HepG2 (cell line): ENCODE results near the gene C14orf93. TPM values are rescaled to one million over a fixed set of nuclear protein-coding genes. Genes with fewer than 3 reads are reported as not detected.

ENCODE experiments used
- ATAC-seq: fragments of 200-7000 bp; cut with Tn5 transposase; 3 replicates; pipeline ENCODE4 v1.9.1; 2020; ENCODE audit warnings: mild to moderate bottlenecking, moderate library complexity
- BruUV-seq: library from RNA; stranded (reverse); fragments of 400-500 nt; replicated peaks from 2 replicates; lab custom pipeline; 2021; lab: Mats Ljungman, UMichigan
- CTCF ChIA-PET: fragments of 300-600 bp; formaldehyde crosslinking; extraction: SDS; loops from one replicate; lab custom pipeline; 2021; ENCODE audit warnings: low total read pairs, inconsistent platforms, low intra/inter-chr PET ratio; lab: Yijun Ruan, JAX
- POLR2A ChIA-PET: fragments of 350-600 bp; sonication (Branson Sonifier 250); formaldehyde crosslinking; loops from one replicate; lab custom pipeline; 2020; ENCODE audit warnings: antibody characterized with exemption, inconsistent platforms; lab: Yijun Ruan, JAX
- DNase-seq: peaks from one replicate; pipeline ENCODE4 v3.0.0-alpha.2; 2015; ENCODE audit warnings: low spot score
- FAIRE-seq: peaks from 3 replicates; lab custom pipeline; 2011; peaks lifted over from hg19 to GRCh38; lab: Jason Lieb, UNC
- H2AFZ ChIP-seq: one replicate; pipeline ENCODE4 v1.6.1; 2011; ENCODE audit warnings: low read length, inconsistent platforms
- H3K27ac ChIP-seq: fragments of 300-600 bp; 3 replicates; pipeline ENCODE4 v1.8.0; 2011; ENCODE audit warnings: mixed run types, mild to moderate bottlenecking, mixed read lengths, low read length, inconsistent platforms; ENCODE audit not compliant: insufficient read depth; ENCODE audit errors: extremely low read length
- H3K27me3 ChIP-seq, 2 experiments: fragments of 200-600 bp in 1 of 2; 2 replicates in 1 of 2; 3 replicates in 1 of 2; pipeline versions ENCODE4 v1.6.0 to v1.8.0; 2011; ENCODE audit warnings: low read length in 2 of 2, mild to moderate bottlenecking in 2 of 2, moderate library complexity in 2 of 2, inconsistent platforms in 1 of 2; ENCODE audit not compliant: insufficient read depth in 2 of 2, control insufficient read depth in 1 of 2
- H3K36me3 ChIP-seq, 2 experiments: fragments of 200-600 bp in 1 of 2; replicated peaks in 1 of 2; 2 replicates in 1 of 2; 3 replicates in 1 of 2; pipeline versions ENCODE4 v1.5.1 to v1.8.0; 2011; ENCODE audit warnings: low read length in 2 of 2, inconsistent platforms in 1 of 2; ENCODE audit not compliant: insufficient read depth in 2 of 2, control insufficient read depth in 1 of 2
- H3K4me1 ChIP-seq: 2 replicates; pipeline ENCODE4 v1.5.1; 2012; ENCODE audit warnings: low read length, inconsistent platforms; ENCODE audit not compliant: insufficient read depth
- H3K4me2 ChIP-seq: 2 replicates; pipeline ENCODE4 v1.6.0; 2011; ENCODE audit warnings: low read depth, low read length, inconsistent platforms
- H3K4me3 ChIP-seq, 3 experiments: fragments of 200-600 bp in 1 of 3; sonication (generic), shearing (Covaris generic) in 1 of 3; replicated peaks in 1 of 3; 2 replicates each; pipeline ENCODE4 v1.5.1; 2011 to 2016; ENCODE audit warnings: low read length in 3 of 3, inconsistent platforms in 2 of 3, low read depth in 2 of 3, mild to moderate bottlenecking in 2 of 3, control low read depth in 1 of 3, mixed read lengths in 1 of 3; ENCODE audit not compliant: insufficient read depth in 1 of 3
- H3K79me2 ChIP-seq: one replicate; pipeline ENCODE4 v1.6.1; 2011; ENCODE audit warnings: low read length, inconsistent platforms; ENCODE audit not compliant: insufficient read depth
- H3K9ac ChIP-seq: 2 replicates; pipeline ENCODE4 v1.6.0; 2011; ENCODE audit warnings: mild to moderate bottlenecking, low read depth, low read length, inconsistent platforms; ENCODE audit not compliant: insufficient read depth
- H3K9me3 ChIP-seq: 2 replicates; pipeline ENCODE4 v1.5.1; 2012; ENCODE audit warnings: mild to moderate bottlenecking, low read length
- H4K20me1 ChIP-seq: 2 replicates; pipeline ENCODE4 v1.6.0; 2011; ENCODE audit warnings: inconsistent platforms, mild to moderate bottlenecking, low read length, moderate library complexity; ENCODE audit not compliant: insufficient read depth
- ATF7 ChIP-seq, 2 experiments: fragments of 450-650 bp in 1 of 2; sonication (generic) in 1 of 2; formaldehyde crosslinking in 1 of 2; IDR thresholded peaks; 2 replicates each; pipeline versions ENCODE4 v1.4.0 to v1.6.1; 2016 to 2020; ENCODE audit warnings: antibody characterized with exemption in 1 of 2, mild to moderate bottlenecking in 1 of 2, missing genetic modification reagents in 1 of 2
- TCF12 ChIP-seq, 2 experiments: fragments of 450-650 bp in 1 of 2; sonication (generic) in 1 of 2; formaldehyde crosslinking in 1 of 2; IDR thresholded peaks; 2 replicates each; pipeline versions ENCODE4 v1.6.1 to v1.8.0; 2017 to 2022; ENCODE audit warnings: antibody characterized with exemption in 1 of 2, mild to moderate bottlenecking in 1 of 2, missing genetic modification reagents in 1 of 2, moderate library complexity in 1 of 2
- ZNF12 ChIP-seq: sonication (generic); formaldehyde crosslinking; IDR thresholded peaks from 2 replicates; pipeline ENCODE4 v1.5.0; 2020; ENCODE audit warnings: missing genetic modification reagents
- ZNF121 ChIP-seq: sonication (generic); formaldehyde crosslinking; IDR thresholded peaks from 2 replicates; pipeline ENCODE4 v1.5.0; 2020; ENCODE audit warnings: mild to moderate bottlenecking, missing genetic modification reagents
- ZSCAN12 ChIP-seq: sonication (generic); formaldehyde crosslinking; IDR thresholded peaks from 2 replicates; pipeline ENCODE4 v1.9.0; 2021; ENCODE audit warnings: mild to moderate bottlenecking, missing genetic modification reagents
- WGBS: methylation state at CpG from one replicate; pipeline ENCODE4 v1.1.6; 2017; ENCODE audit warnings: low lambda C conversion rate; 5-methylcytosine and 5-hydroxymethylcytosine counted together
- in situ Hi-C: cut with HindIII; loops from 2 replicates; pipeline ENCODE4 v1.10.0; 2017; ENCODE audit warnings: low pct_unique_long_range_greater_than_20kb; ENCODE audit not compliant: extremely low pct_ligation_motif_present
- intact Hi-C: fragments of 100-400 bp; cut with micrococcal nuclease; formaldehyde crosslinking; loops from one replicate; pipeline ENCODE4 v1.10.0; 2022; ENCODE audit not compliant: unreplicated experiment
- polyA plus RNA-seq, 8 experiments: library from polyadenylated mRNA; depleted of rRNA in 3 of 8; stranded (reverse) in 7 of 8; unstranded in 1 of 8; fragments of >200 nt; fragmentation: Illumina TruSeq in 4 of 8; extraction: Trizol in 4 of 8; gene quantifications; 2 replicates each; pipeline versions ENCODE4 v1.2.1 to v1.2.3, GENCODE V29; 2011 to 2016; ENCODE audit warnings: low read depth in 4 of 8, missing spikeins in 1 of 8, mixed read lengths in 1 of 8; ENCODE audit not compliant: insufficient read depth in 1 of 8
- total RNA-seq, 5 experiments: library from RNA; depleted of rRNA; stranded (reverse); fragments of >200 nt; fragmentation: Illumina TruSeq; extraction: Trizol; gene quantifications; 2 replicates each; pipeline ENCODE4 v1.2.3, GENCODE V29; 2016; ENCODE audit warnings: low read depth in 1 of 5

C14orf93 gene
- total and polyA plus RNA-seq, 2 of the 13 experiments (the other 11 are each of a cell fraction or from before 2014, with no cell fraction given): 11.4 to 22.5 TPM

GRCh38 chr14:23018107-23018506, 8.2 kb upstream of the C14orf93 start:
- no TSS peak for BruUV-seq
- CTCF ChIA-PET: no interaction called here
- Histone ChIP-seq H3K9me3 (no peaks in the 10 kb centered on the region), H3K36me3 (no peaks in the 10 kb centered on the region), H3K4me1 (peaks cover 7% of the 10 kb centered on the region), H3K9ac (no peak overlapping the region), H3K4me3 (no peak overlapping the region), H3K27me3 (no peaks in the 10 kb centered on the region), H3K4me2 (no peak overlapping the region)
- intact Hi-C loops: no loop called here
- ATAC-seq (no peak), FAIRE-seq (no peak), DNase-seq (no peak)
- POLR2A ChIA-PET: interaction anchor here (4.2 kb wide), 1 partner anchor 11 kb away, joined by 44 read pairs; no protein-coding TSS in a partner anchor
- in situ Hi-C loops: no loop called here
- peak; percentile 98 for TF ChIP-seq ZNF12 (CRISPR knock-in tag)
- no peak for TF ChIP-seq ZSCAN12 (CRISPR knock-in tag)
- TF ChIP-seq, all 625 proteins: peak for 1
- Histone ChIP-seq H3K27ac (no peak overlapping the region), H3K79me2 (no peaks in the 10 kb centered on the region), H2AFZ (no peak overlapping the region), H4K20me1 (no peaks in the 10 kb centered on the region)

GRCh38 chr14:23017091-23017490, 7.1 kb upstream of the C14orf93 start:
- FAIRE-seq (no peak), ATAC-seq (no peak), DNase-seq (no peak)
- peak; percentile 34; the same call in 1 of the 2 replicates for TF ChIP-seq ATF7 (IDR thresholded peaks at IDR 0.05)
- TF ChIP-seq ATF7 (CRISPR knock-in tag; IDR thresholded peaks at IDR 0.05): no peak
- TF ChIP-seq TCF12 (IDR thresholded peaks at IDR 0.05): no peak
- no peak for TF ChIP-seq TCF12 (CRISPR knock-in tag; IDR thresholded peaks at IDR 0.05)
- TF ChIP-seq ZNF121 (CRISPR knock-in tag): 0 out of 2 replicates have a peak, but pooled peaks have one; percentile 14
- no TSS peak for BruUV-seq
- no peak overlapping the region for H2AFZ ChIP-seq
- H3K9ac ChIP-seq: no peak overlapping the region
- H3K27ac ChIP-seq: no peak overlapping the region
- H3K27me3 ChIP-seq: no peaks in the 10 kb centered on the region
- peaks cover 13% of the 10 kb centered on the region for H3K4me1 ChIP-seq
- ChIA-PET POLR2A (interaction anchor here (1.9 to 4.2 kb wide), 2 partner anchors 10 to 78 kb away, joined by 6 to 44 read pairs; partner anchors contain the start of genes ACIN1 and C14orf119), CTCF (no interaction called here)
- in situ Hi-C loops (no loop called here), intact Hi-C loops (no loop called here)
- H3K36me3 ChIP-seq: no peaks in the 10 kb centered on the region
- H4K20me1 ChIP-seq: no peaks in the 10 kb centered on the region
- H3K79me2 ChIP-seq: no peaks in the 10 kb centered on the region
- no peaks in the 10 kb centered on the region for H3K9me3 ChIP-seq
- 52% methylated on average over 5 of the region's 5 CpGs for WGBS
- H3K4me3 ChIP-seq: no peak overlapping the region
- H3K4me2 ChIP-seq: no peak overlapping the region
